GM19239 (cell line): ENCODE data around the gene COIL.
"Not testable (repeated sequence)": the region's sequence is repeated elsewhere in the genome, so short reads cannot be mapped to it uniquely, and the experiment has no call there.

Experiments used
- DNase-seq: peaks from one replicate; pipeline ENCODE4 v3.0.0; 2011; ENCODE audit warnings: low spot score; ENCODE audit not compliant: insufficient read length
- FAIRE-seq: peaks from 2 replicates; lab custom pipeline; 2011; peaks lifted over from hg19 to GRCh38; lab: Jason Lieb, UNC

The COIL gene

GRCh38 chr17:56979091-56979480 is 18.2 kb upstream of the COIL start:
- DNase-seq (no peak), FAIRE-seq (no peak)

- FAIRE-seq (peak; percentile 84), DNase-seq (peak; percentile 30)
Observed at GRCh38 chr17:56978441-56979090, 17.7 kb upstream of the COIL start.

DNA sequence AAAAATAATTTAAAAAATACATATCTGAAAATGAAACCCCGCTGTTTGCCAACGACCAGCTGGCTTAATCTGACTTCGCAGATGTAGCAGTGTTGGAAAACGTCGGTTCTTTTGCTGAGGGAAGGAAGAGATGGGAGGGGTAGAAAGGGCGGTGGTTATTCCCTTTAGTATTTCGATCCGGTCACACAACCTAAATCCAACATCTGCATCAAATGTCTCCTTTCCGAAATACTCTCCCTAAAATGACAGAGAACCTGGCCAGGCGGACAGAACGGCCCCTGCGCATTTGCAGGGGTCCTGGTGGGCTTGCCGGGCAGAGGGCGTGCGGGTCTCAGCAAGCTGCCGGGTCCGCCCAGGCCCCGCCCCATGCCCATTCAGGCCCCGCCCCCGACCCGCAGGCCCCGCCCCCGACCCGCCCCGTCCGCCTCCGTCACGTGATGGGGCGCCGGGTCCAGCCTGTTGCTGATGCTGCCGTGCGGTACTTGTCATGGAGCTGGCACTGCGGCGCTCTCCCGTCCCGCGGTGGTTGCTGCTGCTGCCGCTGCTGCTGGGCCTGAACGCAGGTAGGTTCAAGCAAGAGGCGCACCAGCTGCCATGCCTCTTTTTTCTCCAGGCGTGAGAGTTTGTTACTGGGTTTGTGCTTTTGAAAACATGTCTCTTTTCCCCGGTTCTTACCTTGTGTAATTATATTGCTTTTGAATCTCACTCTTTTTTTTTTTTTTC is 17.0 kb upstream of the COIL start, which contains the start of gene SCPEP1:
Gene SCPEP1 (plus strand): TSS at position 459 of the 723 bp plus-strand sequence. CDS start 29 bp downstream, at position 488.
- peak; percentile 61 for FAIRE-seq

GRCh38 chr17:56976941-56977608 is 16.2 kb upstream of the COIL start:
- FAIRE-seq (no peak), DNase-seq (no peak)

More for the DNA sequence above, 17.0 kb upstream of the COIL start, which contains the start of gene SCPEP1:
- peak; percentile 93 for DNase-seq

DNA sequence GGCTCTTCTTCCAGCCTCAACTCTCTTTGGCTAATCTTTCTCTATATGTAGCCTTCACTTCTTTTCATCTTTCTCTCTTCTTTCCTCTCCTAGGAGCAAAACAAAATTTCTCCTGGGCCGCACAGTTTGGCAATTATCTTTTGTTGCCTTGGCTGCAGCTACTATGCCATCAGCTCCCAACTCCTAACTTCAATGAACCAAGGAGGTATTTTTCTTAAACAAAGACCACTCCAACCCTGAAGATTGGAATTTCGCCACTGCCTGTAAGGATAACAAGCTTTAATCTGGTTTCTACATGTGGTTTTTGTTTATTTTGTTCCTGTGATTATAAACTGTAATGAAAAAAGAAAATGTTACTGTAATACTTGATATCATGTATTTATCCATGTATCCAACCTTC is 14.8 kb upstream of the COIL start:
- DNase-seq, result no peak
- no peak for FAIRE-seq

GRCh38 chr17:56974055-56974454 is 13.2 kb upstream of the COIL start:
- FAIRE-seq, result no peak
- DNase-seq, result no peak

DNA sequence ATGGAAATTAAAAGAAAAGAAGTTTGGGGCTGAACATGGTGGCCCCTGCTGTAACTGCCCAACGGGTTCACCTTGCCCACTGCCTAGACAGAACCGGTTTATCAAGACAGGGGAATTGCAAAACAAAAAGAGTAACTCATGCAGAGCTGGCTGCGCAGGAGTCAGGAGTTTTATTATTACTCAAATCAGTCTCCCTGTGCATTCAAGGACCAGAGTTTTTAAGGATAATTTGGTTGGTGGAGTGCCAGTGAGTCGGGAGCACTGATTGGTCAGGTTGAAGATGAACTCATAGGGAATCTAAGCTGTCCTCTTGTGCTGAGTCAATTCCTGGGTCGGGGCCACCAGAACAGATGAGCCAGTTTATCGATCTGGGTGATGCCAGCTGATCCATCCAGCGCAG is 12.7 kb upstream of the COIL start:
- DNase-seq (no peak), FAIRE-seq (no peak)

DNA sequence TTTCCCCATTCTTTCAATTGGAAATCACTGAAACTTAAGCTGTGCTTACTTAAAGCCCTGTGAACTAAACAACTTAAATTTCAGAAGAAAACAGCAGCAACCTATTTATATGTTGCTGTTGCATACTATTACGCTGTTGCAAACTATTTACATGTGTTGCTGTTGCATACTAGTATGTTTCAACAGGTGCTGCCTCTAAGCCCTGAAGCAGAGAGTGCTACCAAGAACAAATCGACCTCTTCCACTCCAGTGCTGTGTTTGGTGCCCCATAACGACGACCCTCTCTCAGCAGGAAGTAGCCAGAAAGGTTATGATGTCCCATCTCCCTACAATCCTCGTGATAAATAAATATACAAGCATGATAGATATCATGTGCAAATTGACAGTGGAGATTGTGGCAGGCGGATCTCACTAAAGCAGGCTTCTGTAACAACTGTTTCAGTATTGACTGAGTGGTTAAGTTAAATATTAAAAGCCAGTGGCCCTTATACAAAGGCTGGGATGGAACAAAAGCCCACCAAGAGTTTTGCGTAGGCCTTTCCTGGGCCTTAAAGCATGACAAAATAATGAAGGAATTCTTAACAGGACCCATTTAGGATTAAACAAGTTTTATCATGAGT is 11.4 kb upstream of the COIL start:
- DNase-seq, result no peak
- FAIRE-seq, result no peak

GRCh38 chr17:56970974-56971373 is 10.1 kb upstream of the COIL start:
- DNase-seq, result no peak
- no peak for FAIRE-seq

GRCh38 chr17:56966338-56966737 is 5.5 kb upstream of the COIL start:
- DNase-seq, result no peak

DNA sequence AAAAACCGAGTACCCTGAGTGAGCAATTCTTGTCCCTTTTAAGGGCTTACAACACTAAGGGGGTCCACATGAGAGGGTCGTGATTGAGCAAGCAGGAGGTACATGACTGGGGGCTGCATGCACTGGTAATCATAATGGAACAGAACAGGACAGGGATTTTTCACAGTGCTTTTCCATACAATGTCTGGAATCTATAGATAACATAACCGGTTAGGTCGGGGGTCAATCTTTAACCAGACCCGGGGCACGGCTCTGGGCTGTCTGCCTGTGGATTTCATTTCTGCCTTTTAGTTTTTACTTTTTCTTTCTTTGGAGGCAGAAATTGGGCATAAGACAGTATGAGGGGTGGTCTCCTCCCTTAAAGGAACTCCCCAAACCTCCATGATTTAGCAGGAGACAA is 4.8 kb upstream of the COIL start:
- FAIRE-seq, result not testable (repeated sequence)

More at GRCh38 chr17:56966338-56966737, 5.5 kb upstream of the COIL start:
- no peak for FAIRE-seq

DNA sequence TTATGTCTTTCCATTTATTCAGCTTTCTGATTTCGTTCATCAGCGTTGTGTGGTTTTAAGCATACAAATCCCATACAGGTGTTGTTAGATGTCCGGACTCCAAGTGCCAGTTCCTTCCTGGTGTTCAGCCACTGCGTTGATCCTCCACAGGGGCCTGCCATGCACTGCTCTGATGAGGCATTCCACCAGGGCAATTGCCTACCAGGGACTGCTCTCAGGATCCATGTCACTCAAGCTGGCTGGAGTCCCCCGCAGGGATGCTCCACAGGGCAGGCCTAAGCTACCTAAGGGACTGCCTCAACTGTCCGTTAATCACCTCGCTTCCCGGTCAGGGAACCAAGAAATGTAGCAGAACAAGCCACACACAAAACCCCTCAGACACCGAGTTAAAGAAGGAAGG is 4.4 kb upstream of the COIL start:
- DNase-seq, FAIRE-seq: not testable (repeated sequence)

More for the DNA sequence above, 4.8 kb upstream of the COIL start:
- not testable (repeated sequence) for DNase-seq

DNA sequence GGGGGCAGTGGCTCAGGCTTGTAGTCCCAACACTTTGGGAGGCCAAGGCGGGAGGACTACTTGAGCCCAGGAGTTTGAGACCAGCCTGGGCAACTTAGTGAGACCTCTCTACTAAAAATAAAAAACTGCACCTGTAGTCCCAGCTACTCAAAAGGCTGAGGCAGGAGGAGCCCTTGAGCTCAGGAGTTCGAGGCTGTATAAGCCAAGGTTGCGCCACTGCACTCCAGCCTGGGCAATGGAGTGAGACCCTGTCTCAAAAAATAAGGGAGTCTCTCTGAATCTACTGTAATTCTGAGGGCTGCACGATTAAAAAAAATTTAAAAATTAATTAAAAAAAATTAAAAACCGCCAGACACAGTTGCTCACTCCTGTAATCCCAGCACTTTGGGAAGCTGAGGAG is 3.9 kb downstream of the COIL start:
- DNase-seq (no peak), FAIRE-seq (no peak)

- no peak for DNase-seq
- no peak for FAIRE-seq
Observed at GRCh38 chr17:56949595-56949994, 11.3 kb downstream of the COIL start.

- DNase-seq (no peak), FAIRE-seq (no peak)
Observed at GRCh38 chr17:56948491-56948890, 12.4 kb downstream of the COIL start.

DNA sequence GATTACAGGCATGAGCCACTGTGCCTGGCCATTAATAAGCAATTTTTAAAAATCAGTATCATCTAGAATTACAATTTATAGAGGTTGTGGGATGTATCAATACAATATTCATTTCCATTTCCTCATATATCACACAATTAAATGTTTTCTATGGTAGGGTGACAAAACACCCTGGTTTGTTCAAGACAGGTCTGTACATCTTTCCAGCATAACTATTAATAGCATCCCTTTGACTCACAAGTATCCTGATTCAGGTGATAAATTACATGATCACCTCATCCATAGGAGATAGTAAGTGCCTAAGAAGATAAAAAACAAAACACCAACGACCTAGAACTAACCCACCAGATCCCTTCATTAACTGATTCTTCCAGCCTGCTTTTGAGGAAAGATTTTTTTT is 13.1 kb downstream of the COIL start:
- DNase-seq (no peak), FAIRE-seq (no peak)

GRCh38 chr17:56945938-56946505 is 14.8 kb downstream of the COIL start:
- FAIRE-seq, result no peak
- DNase-seq, result no peak

DNA sequence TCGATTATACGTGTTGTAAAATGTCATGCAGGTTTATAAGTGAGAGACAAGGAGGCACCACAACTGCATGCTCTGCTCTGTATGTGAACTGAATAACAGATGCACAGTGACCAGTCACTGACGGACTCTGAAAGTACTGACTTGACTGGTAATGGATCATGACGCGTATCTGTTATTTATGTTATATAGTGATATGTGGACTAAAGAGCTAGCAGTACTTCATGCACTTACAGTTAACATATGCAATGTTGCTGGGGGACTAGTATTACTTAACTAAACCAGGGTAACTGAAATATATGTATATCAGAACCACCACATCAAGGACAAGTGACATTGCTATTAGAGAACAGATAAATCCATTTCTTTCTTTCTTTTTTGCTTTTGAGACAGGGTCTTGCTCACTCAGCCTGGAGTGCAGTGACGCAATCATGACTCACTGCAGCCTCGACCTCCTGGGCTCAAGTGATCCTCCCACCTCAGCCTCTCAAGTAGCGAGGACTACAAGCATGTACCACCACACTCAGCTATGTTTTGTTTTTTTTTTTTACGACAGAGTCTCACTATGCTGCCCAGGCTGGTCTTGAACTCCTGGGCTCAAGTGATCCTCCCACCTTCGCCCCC is 17.2 kb downstream of the COIL start:
- DNase-seq (no peak), FAIRE-seq (no peak)

DNA sequence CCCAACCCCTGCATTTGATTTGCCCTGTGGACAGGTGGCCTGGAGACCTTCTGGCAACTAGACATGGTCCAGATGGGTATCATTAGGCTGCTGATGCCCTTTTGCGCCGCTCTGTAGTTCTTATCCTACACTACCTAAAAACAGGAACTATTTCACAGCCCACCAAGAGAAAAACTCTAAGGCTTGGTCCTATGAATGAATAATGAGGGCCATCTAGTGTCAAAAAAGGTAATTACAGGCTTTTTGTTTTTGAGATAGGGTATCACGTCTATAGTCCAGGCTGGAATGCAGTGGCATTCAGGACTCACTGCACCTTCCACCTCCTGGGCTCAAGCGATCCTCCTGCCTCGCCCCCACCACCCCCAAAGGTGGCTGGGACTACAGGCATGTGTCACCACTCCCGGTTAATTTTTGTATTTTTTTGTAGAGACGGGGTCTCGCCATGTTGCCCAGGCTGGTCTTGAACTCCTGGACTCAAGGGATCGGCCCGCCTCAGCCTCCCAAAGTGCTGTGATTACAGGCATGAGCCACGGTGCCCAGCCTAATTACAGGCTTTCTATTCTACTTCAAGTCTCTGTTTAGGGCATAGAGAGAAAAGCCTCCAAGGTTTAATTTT is 20.9 kb downstream of the COIL start:
- peak; percentile 58 for FAIRE-seq
- peak; percentile 48 for DNase-seq
